ENCODE measurements around the gene SMLR1.
A peak's percentile ranks its signal among the peaks of the same experiment; 100 is the strongest.

The SMLR1 gene

GRCh38 chr6:130852844-130853554 is 25.8 kb downstream of the SMLR1 start:
- no peak for DNase-seq (ENCODE audit: low spot score)

DNA sequence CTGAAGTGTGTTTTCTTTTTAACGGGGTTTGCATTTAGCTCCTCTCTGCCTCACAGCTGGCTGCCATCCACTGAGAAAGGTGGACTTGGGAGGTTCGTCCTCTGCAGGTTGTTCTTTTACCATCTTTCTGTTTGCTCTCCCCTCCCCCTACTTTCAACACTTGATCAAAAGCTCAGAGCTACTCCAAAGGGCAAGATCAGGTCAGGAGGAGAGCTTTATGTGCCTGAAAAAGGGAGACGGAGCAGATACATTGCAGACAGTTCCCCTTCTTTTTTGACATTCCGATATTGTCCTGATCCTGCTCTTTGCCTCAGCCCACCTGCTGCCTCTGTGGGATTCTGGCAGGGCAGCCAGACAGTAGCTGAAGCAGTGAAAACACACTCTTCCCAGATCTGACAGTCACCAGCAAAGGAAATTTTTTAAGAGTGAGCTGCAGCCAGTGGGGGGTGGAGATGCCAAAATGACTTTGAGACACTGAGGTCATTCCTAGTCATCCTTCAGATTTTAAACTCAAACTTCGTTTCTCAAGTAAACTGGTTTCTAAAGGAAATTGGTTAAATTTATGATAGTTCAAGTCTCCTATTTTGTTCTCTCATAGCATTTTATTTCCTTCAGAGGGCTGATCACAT is 26.5 kb downstream of the SMLR1 start:
- no peak for DNase-seq (ENCODE audit: low spot score)

DNA sequence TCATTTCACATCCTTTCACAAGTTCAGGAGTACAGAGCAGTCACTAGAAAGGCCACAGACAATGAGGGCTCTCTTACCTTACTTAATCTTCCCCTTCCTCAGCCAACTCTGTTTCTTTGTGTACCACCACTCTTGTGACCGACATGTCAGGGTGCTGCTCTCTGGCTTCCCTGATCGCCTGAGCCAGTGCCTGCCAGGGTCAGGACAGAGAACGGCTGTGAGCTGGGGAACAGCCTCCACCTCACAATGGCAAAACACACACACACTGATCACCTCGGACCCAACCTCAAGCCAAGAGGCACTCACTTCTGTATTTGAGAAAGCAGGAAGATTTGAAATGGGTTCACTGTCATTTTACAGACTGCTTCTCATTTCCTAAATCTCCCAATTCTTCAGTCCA is 30.8 kb downstream of the SMLR1 start:
- DNase-seq (ENCODE audit: low spot score): no peak

DNA sequence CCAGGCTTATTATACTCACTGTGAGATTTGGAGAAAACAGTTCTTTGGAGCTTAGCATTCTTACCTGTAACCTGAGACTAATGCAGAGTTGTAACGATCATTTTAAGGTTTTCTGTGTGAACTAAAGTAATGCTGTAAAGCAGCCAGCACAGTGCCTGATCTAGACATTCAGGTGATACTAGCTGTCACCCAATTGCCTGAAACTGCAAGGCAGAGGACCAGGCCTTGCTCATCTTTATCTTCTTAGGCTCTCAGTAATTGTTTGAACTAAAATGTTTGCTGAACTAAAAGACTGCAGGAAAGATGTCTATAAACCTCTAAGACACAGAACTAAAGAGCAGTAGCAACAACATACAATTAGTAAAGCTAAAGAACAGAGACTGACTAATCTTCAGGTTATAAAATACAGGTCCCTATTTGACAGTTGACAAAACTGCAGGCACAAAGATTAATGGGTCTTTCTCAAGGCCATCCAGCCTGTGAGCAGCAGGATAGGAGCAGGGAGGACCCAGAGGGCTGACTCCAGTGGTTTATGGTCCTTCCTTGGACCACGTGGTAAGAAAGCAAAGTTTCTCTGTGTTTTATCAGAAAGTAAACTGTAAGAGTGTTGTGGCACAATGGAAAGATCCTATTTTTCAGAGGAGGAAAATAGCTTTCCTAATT is 31.4 kb downstream of the SMLR1 start:
- no peak for DNase-seq (ENCODE audit: low spot score)

- DNase-seq (ENCODE audit: low spot score): no peak
Measured at GRCh38 chr6:130859161-130859867, 32.1 kb downstream of the SMLR1 start.

DNA sequence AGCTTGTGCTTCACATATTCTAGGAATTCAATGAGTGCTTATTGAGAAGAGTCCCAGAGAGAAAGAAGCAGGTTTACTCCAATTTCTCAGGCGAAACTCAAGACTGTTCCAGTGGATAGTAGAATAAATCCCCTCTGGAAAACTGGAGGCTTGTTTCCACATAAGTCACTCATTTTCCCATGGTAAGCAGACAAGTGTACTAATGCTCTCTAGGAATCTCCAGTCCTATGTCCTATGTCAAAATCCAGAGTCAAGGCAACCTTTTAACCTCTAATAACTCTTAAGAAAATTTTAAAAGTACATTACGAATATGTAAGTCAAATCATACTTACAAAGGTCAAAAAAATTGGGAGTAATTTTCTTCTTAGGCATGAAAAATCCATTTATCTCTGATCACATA is 35.2 kb downstream of the SMLR1 start:
- no peak for DNase-seq (ENCODE audit: low spot score)

DNA sequence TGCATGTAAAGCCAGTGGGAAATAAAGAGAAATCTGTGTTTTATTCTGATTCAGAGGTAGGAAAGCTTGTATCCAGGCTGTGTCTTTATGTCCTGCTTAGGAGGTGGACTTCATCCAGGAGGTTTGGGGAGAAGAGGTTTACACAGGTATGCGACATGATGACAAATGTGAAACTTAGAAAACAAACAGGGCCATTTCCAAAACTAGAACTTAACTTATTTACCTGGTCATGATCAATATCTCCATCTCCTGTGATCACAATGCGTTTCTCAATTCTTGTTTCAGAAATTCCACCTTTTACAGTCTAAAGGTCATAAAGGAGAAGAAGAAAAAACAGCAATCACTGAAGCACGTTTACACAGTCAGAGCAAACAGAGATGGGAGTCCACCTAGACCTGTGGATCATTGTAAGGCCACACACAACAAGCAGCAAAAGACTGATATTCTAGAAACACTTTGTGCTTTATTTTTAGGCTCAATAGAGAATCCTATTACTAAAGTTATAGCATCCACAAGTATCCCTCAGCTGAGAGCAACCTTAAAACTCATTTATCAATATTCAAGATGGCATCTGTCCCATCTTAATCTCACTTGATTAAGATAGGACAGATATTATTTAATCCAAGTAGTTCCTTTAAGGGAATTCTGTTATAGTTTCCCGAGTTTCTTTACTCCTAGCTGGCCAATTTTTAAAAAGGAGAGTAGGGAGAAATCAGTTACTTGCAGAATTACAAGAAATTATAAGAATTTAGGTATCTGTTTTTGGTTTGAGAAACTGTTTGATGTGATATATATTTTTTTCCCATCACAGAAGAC is 36.4 kb downstream of the SMLR1 start:
- peak; percentile 11 for DNase-seq (ENCODE audit: low spot score)

- DNase-seq (ENCODE audit: low spot score): no peak
Measured at GRCh38 chr6:130864344-130864743, 37.1 kb downstream of the SMLR1 start.

DNA sequence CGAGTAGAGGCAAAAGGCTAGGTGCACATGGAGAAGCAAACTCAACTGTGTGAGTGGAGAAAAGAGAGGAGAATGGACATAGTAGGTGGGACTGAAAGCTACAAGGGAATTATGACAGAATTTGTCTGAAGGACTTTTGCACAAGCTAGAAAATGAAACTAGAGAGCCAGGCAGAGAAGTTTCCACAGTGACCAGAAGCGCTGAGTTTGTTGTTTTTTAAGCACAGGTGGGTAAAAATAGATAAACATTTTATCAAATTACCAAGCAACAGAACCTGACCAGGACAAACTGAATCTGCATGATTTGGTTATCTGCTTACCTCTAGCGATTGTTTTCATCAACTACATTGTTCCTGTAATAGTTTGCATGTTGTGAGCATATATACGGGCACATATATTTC is 38.6 kb downstream of the SMLR1 start:
- no peak for DNase-seq (ENCODE audit: low spot score)

GRCh38 chr6:130869681-130870080 is 42.5 kb downstream of the SMLR1 start:
- DNase-seq (ENCODE audit: low spot score): no peak

- no peak for DNase-seq (ENCODE audit: low spot score)
Measured at GRCh38 chr6:130870179-130870880, 43.1 kb downstream of the SMLR1 start.

DNA sequence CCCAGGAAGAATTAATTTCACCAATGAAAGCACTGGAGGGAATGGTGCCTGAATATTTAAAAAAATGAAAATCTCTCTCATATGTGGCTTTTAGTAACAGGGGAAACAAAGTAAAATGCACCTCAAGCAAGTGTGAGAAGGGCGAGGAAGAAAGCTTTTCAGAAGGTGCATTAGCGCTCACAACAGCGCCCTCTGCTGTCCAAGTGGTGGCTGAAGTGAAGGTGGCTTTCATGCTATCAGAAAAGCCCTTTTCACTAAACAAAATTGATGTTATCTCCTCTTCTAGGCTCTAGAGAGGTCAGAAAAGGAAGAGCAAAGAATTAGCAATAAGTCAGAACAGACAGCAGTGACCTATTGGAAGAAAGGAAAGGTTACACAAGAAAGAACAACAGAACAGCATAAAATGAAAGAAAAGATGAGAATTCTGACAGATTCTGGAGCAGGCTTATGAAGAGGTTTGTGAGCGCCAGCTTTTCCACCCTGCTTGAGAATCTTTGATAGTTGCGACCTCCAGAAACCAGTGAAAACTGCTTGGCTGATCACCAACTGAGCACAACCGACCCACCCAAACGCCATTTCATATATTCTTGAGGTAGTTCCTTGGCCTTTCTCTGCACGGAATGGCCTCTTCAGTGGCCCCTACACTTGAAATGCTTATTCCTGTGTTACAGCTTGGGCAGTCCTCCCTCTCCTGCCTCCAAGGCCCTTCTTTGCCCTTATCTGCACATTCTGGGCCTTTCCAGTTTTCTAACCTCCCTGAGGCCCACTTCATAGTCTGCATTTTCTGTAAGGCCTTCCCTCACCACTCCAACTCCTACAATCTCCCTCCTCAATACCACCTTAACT is 45.3 kb downstream of the SMLR1 start:
- peak; percentile 10 for DNase-seq (ENCODE audit: low spot score)

GRCh38 chr6:130873746-130874145 is 46.5 kb downstream of the SMLR1 start:
- DNase-seq (ENCODE audit: low spot score): no peak

- DNase-seq (ENCODE audit: low spot score): no peak
Measured at GRCh38 chr6:130879826-130880225, 52.6 kb downstream of the SMLR1 start.

DNA sequence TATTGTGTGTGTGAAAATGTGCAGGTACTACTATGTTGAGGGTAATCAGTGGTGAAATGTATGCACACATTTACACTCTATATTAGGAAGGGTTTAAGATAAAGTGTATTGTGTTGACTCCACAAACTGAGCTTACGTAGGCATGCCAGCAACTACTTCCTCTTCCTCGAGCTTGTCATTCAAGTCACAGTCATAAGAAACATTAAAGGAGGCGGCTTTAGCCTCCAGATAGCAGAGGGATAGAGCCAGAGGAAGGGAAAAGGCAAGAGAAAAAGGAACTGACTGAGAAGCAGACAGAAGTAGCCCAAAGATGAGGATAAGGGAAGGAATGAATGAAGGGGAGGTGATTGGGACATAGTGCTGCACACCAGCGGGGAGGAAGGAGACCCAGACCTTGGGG is 55.2 kb downstream of the SMLR1 start:
- no peak for DNase-seq (ENCODE audit: low spot score)

GRCh38 chr6:130885392-130886192 is 58.4 kb downstream of the SMLR1 start:
- peak; percentile 28 for DNase-seq (ENCODE audit: low spot score)

Data from HuH-7.5 (cell line).